SU-DHL-6 (cell line): ENCODE measurements around the gene OAF.

Experiments used
- CTCF ChIP-seq: fragments of 200-600 bp; sonication (generic); IDR thresholded peaks from one replicate; pipeline ENCODE4 v1.5.1; 2017; ENCODE audit warnings: antibody characterized with exemption, mild to moderate bottlenecking, low read length, moderate library complexity; ENCODE audit not compliant: insufficient read depth, poor library complexity, severe bottlenecking
- EZH2phosphoT487 ChIP-seq: fragments of 200-600 bp; sonication (generic), shearing (Covaris generic); conservative IDR thresholded peaks from 2 replicates; pipeline ENCODE4 v1.6.1; 2018; ENCODE audit warnings: mild to moderate bottlenecking, antibody characterized with exemption, low read length, moderate library complexity, mixed read lengths

GRCh38 chr11:120212259-120212878 lies 1.5 kb downstream of the OAF start:
- TF ChIP-seq CTCF (no peak), EZH2phosphoT487 (no peak)
